Nephron (organoid): ENCODE results near the gene ALDH4A1.

Experiments used
- H3K27ac Mint-ChIP-seq, 3 experiments: 2 replicates each; pipeline ENCODE4 v1.8.0; 2020; ENCODE audit warnings: mixed read lengths in 3 of 3, mild to moderate bottlenecking in 2 of 3, moderate library complexity in 1 of 3
- H3K27me3 Mint-ChIP-seq: 2 replicates; pipeline ENCODE4 v1.8.0; 2021; ENCODE audit warnings: low read depth, mild to moderate bottlenecking, moderate library complexity, mixed read lengths
- H3K36me3 Mint-ChIP-seq: 2 replicates; pipeline ENCODE4 v1.8.0; 2020; ENCODE audit warnings: low read depth, mixed read lengths
- H3K4me1 Mint-ChIP-seq: 2 replicates; pipeline ENCODE4 v1.8.0; 2020; ENCODE audit warnings: mixed read lengths
- H3K4me3 Mint-ChIP-seq, 3 experiments: 2 replicates each; pipeline ENCODE4 v1.8.0; 2020; ENCODE audit warnings: mild to moderate bottlenecking in 3 of 3, mixed read lengths in 3 of 3, moderate library complexity in 2 of 3
- H3K9me3 Mint-ChIP-seq: 2 replicates; pipeline ENCODE4 v1.8.0; 2020; ENCODE audit warnings: mixed read lengths
- TF ChIP-seq, protein P1 (sequence below), 3 experiments: fragments of 200-600 bp; sonication (generic); IDR thresholded peaks; one replicate each; pipeline ENCODE4 v1.5.0; 2021; ENCODE audit warnings: antibody characterized with exemption in 3 of 3; ENCODE audit not compliant: unreplicated experiment in 3 of 3

Gene ALDH4A1

DNA sequence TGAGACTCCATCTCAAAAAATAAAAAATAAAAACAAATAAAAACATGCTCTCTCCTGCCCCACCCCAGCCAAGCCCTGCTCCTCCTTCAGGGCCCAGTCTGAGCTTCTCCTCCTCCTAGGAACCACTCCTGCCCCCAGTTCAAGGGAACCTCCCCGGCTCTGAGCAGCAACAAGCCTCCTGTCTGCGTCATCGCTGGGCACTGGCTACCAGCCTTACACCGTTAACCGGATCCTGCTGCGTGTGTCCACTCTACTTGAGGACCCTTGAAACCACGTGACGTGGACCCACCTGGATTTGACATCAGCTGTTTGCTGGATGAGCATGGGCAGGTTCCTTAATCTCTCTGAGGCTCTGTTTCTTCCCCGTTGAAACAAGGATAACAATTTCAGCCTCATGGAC, 41.3 kb downstream of the ALDH4A1 start:
- H3K27ac Mint-ChIP-seq = no peak overlapping the region
- peaks cover 21% of the 10 kb centered on the region for H3K27me3 Mint-ChIP-seq
- TF ChIP-seq, protein P1, sequence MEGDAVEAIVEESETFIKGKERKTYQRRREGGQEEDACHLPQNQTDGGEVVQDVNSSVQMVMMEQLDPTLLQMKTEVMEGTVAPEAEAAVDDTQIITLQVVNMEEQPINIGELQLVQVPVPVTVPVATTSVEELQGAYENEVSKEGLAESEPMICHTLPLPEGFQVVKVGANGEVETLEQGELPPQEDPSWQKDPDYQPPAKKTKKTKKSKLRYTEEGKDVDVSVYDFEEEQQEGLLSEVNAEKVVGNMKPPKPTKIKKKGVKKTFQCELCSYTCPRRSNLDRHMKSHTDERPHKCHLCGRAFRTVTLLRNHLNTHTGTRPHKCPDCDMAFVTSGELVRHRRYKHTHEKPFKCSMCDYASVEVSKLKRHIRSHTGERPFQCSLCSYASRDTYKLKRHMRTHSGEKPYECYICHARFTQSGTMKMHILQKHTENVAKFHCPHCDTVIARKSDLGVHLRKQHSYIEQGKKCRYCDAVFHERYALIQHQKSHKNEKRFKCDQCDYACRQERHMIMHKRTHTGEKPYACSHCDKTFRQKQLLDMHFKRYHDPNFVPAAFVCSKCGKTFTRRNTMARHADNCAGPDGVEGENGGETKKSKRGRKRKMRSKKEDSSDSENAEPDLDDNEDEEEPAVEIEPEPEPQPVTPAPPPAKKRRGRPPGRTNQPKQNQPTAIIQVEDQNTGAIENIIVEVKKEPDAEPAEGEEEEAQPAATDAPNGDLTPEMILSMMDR (IDR thresholded peaks at IDR 0.05; ENCODE audit: unreplicated experiment in 3 of 3) = no peak
- H3K4me1 Mint-ChIP-seq = no peaks in the 10 kb centered on the region
- no peaks in the 10 kb centered on the region for H3K9me3 Mint-ChIP-seq
- H3K4me3 Mint-ChIP-seq = no peak overlapping the region
- H3K36me3 Mint-ChIP-seq = no peaks in the 10 kb centered on the region

DNA sequence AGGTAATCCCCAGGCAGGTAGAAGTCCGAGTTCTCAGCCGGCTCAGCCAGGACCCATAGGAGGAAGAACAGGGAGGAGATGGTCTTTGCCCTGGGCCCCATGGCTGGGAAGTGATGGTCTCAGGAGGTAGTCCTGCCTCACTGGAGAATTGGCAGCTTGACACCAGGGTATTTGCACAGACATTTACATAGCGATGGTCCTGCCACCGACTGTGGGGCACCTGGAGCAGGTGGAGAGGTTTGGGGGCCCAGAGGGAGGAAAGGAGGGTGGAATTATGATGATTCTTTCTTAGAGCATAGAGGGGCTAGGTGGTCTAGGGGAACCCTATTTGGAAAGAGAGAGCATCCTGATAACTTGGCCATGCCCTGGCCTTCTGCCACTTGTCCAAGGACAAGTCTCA, 42.8 kb downstream of the ALDH4A1 start, which contains the start of gene TAS1R2:
Gene TAS1R2, minus strand, starts transcription at position 101 of the 400 bp plus-strand sequence. Its CDS starts 0 bp downstream, at position 101.
- H3K9me3 Mint-ChIP-seq = no peaks in the 10 kb centered on the region
- H3K27ac Mint-ChIP-seq = no peak within 1 kb of the TSS
- no peak within 1 kb of the TSS for H3K4me3 Mint-ChIP-seq
- TF ChIP-seq, protein P1 (IDR thresholded peaks at IDR 0.05; ENCODE audit: unreplicated experiment in 3 of 3) = no peak
- H3K27me3 Mint-ChIP-seq = peaks cover 20% of the 10 kb centered on the region
- peaks cover 9% of the 10 kb centered on the region for H3K4me1 Mint-ChIP-seq
- H3K36me3 Mint-ChIP-seq = no peaks in the 10 kb centered on the region

DNA sequence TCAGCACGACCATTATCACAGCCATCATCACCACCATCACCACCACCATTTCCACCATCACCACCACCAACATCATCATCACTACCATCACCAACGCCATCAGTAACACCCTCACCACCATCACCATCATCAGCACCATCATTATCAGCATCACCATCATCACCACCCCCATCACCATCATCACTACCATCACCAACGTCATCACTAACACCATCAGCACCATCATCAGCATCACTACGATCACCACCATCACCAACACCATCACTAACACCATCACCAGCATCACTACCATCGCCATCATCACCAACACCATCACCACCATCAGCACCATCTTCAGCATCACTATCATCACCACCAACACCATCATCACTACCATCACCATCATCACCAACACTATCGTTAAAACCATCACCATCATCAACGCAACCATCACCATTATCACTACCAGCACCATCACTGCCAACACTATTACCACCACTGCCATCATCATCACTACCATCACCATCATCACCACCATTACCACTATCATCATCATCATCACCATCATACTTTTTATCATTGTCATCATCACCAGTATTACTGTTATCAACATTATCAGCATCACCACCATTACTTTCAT, 44.2 kb downstream of the ALDH4A1 start:
- H3K9me3 Mint-ChIP-seq = no peaks in the 10 kb centered on the region
- peaks cover 18% of the 10 kb centered on the region for H3K27me3 Mint-ChIP-seq

DNA sequence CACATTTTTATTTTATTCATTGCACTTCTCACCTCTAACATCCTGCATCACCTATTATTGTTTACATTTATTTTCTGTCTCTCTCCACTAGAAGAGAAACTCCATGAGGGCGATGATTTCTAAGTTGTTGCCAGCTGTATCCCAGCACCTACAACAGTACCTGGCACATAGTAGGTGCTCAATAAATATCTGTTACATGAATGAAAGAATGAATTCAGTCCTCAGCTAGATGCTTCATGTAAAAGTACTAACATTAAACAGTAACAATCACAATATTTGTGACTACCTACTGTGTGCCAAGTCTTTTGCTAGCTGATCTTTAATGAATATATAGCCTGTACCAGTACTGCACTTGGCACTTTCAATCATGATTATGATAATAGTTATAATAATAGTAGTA, 45.9 kb downstream of the ALDH4A1 start:
- Mint-ChIP-seq H3K36me3 (no peaks in the 10 kb centered on the region), H3K27me3 (peaks cover 12% of the 10 kb centered on the region), H3K4me3 (no peak overlapping the region), H3K27ac (no peak overlapping the region), H3K9me3 (no peaks in the 10 kb centered on the region), H3K4me1 (peaks cover 9% of the 10 kb centered on the region)
- TF ChIP-seq, protein P1 (IDR thresholded peaks at IDR 0.05; ENCODE audit: unreplicated experiment in 3 of 3) = no peak

More for the DNA sequence above, 44.2 kb downstream of the ALDH4A1 start:
- Mint-ChIP-seq H3K36me3 (no peaks in the 10 kb centered on the region), H3K27ac (no peak overlapping the region), H3K4me1 (peaks cover 9% of the 10 kb centered on the region), H3K4me3 (no peak overlapping the region)
- TF ChIP-seq, protein P1 (IDR thresholded peaks at IDR 0.05; ENCODE audit: unreplicated experiment in 3 of 3) = no peak

DNA sequence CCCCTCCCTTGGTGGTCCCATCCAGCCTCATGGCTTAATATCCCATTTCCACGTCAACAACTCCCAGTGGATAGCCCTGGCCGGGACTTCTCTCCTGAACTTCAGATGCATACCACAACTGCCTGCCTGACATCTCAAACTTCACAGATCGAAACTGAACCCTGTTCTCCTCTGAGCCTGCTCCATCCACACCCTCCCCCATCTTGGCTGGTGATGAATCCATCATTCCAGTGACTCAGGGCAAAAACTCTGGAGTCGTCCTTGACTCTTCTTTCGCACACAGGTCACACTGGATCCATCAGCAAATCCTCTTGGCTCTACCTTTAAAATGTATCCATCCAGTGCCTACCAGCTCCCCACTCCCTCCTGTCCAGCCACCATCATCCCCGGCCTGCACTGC, 46.8 kb downstream of the ALDH4A1 start:
- Mint-ChIP-seq H3K4me3 (no peak overlapping the region), H3K27ac (peak overlapping the region in 2 of 3 experiments; percentile 14 to 21), H3K9me3 (no peaks in the 10 kb centered on the region), H3K27me3 (peaks cover 12% of the 10 kb centered on the region), H3K4me1 (peaks cover 9% of the 10 kb centered on the region), H3K36me3 (no peaks in the 10 kb centered on the region)
- TF ChIP-seq, protein P1 (IDR thresholded peaks at IDR 0.05; ENCODE audit: unreplicated experiment in 3 of 3) = no peak
